Measurements from ENCODE around the gene NIP7.
"Not testable (repeated sequence)": the region's sequence is repeated elsewhere in the genome, so short reads cannot be mapped to it uniquely, and the experiment has no call there.

Gene NIP7

GRCh38 chr16:69339289-69340094 lies at the start of gene NIP7, which contains the start of gene COG8:
NIP7 (plus strand) TSS chr16:69339772; CDS start chr16:69339830, 58 bp downstream.
COG8 (minus strand) TSS chr16:69339564; CDS start chr16:69339552, 12 bp downstream.
- DNase-seq (ENCODE audit: low read depth, low spot score): peak; percentile 99

DNA sequence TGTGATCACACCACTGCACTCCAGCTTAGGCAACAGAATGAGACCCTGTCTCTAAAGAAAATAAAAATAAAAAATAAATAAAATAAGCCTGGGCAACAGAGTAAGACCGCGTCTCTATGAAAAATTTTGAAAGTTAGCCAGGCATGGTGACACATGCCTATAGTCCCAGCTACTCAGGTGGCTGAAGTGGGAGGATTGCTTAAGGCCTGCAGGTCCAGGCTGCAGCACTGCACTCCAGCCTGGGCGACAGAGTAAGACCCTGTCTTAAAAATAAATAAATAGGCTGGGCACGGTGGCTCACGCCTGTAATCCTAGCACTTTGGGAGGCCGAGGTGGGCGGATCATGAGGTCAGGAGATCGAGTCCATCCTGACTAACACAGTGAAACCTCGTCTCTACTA lies 47.9 kb upstream of the NIP7 start:
- not testable (repeated sequence) for DNase-seq (ENCODE audit: low read depth, low spot score)

DNA sequence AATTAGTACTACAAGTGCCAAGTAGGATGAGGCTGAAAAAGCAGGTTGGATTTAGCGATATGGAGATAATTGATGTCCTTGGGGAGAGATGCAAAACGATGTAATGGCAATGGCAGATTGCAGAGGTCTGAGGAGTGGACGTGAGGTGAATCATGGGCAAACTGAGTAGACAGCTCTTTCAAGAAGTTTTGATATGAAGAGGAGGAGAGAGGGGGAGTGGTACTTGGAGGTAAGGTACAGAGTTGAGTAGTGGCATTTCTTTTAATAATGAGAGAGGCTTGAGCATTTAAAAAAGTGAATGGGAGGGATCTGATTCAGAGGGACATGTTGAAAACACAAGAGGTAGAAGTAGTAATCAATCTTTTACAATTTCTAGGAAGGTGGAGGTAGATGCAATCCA lies 46.2 kb upstream of the NIP7 start:
- DNase-seq (ENCODE audit: low read depth, low spot score): no peak

- no peak for DNase-seq (ENCODE audit: low read depth, low spot score)
Observed at GRCh38 chr16:69294051-69294450, 45.5 kb upstream of the NIP7 start.

DNA sequence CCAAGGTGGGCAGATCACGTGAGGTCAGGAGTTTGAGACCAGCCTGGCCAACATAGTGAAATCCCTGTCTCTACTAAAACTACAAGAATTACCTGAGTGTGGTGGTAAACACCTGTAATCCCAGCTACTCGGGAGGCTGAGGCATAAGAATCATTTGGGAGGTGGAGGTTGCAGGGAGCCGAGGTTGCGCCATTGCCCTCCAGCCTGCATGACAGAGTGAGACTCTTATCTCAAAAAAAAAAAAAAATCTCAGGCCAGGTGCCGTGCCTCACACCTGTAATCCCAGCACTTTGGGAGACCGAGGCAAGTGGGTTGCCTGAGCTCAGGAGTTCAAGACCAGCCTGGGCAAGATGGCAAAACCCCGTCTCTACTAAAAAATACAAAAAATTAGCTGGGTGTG lies 42.8 kb upstream of the NIP7 start:
- not testable (repeated sequence) for DNase-seq (ENCODE audit: low read depth, low spot score)

GRCh38 chr16:69298261-69298660 lies 41.3 kb upstream of the NIP7 start:
- DNase-seq (ENCODE audit: low read depth, low spot score): no peak

- no peak for DNase-seq (ENCODE audit: low read depth, low spot score)
Observed at GRCh38 chr16:69301187-69301586, 38.4 kb upstream of the NIP7 start.

- DNase-seq (ENCODE audit: low read depth, low spot score): no peak
Observed at GRCh38 chr16:69301861-69302260, 37.7 kb upstream of the NIP7 start.

- DNase-seq (ENCODE audit: low read depth, low spot score): no peak
Observed at GRCh38 chr16:69302301-69302700, 37.3 kb upstream of the NIP7 start.

DNA sequence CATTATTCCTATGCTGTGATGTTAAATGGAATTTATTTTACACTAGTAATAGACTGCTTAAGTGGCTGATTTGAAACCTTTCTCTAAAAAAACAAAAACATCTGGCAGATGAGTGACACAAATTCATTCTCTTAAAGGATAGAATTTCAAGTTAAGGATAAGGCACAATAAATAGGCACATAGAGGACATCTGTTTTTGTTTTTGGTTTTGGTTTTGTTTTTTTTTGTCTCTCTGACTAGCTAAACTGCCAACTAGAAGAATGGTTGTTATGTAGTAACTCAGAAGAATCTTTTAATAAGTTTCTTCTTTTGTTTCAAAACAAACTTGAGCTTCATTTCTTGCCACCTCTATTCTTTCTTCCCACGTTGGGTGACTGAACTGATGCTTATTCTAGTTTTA lies 33.5 kb upstream of the NIP7 start:
- no peak for DNase-seq (ENCODE audit: low read depth, low spot score)

DNA sequence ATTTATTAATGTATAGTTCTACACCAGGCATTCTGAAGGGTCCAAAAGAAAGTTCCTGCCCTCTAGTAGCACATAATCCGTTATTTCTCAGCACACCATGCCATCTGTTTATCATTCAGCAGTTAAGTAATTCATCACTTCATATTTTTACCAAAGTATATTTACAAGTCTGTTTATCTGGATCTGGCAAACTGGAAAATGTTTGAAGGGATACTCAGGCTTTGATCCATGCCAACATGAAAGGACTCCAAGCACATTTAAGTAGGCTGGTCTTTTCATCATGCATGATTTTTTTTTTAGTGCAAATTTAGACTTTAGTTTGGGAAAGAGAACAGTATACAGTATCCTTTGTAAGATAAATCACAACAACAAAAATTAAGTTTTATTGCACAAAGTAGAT lies 32.5 kb upstream of the NIP7 start:
- DNase-seq (ENCODE audit: low read depth, low spot score): no peak

GRCh38 chr16:69307856-69308255 lies 31.7 kb upstream of the NIP7 start:
- DNase-seq (ENCODE audit: low read depth, low spot score): no peak

DNA sequence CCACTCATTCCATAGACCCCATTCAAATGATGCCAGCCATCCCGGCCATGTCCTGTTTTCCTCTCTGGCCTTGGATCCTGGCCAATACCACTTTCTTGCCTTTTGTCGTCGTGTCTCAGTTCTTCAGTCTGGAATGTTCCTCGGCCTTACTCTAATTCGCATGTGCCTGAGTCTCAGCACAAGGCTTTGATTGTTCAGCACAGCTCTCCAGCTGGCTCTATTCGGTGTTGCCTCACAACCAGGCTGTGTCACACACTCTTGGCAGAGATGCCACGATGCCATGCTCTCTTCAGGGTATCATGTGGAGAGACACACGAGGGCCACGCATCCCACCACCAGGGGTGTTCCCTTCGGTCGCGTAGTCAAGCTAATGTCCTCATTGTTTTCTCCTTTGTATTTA lies 30.3 kb upstream of the NIP7 start:
- DNase-seq (ENCODE audit: low read depth, low spot score): peak; percentile 58

DNA sequence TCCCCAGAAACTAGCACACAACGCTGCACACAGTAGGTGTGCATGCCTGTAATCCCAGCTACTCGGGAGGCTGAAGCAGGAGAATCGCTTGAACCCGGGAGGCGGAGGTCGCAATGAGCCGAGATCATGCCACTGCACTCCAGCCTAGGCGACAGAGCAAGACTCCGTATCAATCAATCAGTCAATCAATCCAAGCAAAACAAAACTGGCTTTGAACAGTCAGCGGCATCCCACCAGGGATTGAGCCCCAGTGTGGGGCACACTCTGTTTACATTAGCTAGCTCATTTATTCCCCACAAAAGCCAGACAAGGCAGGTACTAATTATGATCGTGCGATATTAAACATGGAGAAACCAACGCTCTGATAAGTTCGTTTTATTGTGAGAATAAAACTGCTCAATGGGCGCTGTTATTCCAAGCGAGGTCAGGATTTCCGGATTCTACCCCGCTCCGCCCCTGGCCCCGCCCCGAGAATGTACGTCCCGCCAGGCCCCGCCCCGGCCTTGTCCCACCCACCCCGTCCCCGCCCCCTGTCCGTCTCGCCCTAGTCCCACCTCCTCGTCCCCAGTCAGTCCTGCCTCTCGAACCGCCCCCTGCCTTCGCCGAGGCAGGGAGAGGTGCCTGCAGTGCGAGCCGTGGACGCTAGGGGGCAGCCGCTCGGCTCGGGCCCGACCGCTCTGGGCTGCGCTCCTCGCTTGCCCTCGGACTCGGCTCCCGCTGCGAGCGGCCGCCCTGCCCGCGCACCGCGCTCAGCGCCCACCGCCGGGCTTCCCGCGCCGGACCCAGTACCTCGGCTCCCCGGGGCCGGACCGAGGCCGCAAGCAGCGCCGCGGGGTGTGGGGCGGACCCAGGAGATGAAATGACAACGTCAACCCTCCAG lies 28.7 kb upstream of the NIP7 start, which contains the start of gene VPS4A:
TSS of gene VPS4A (plus strand) at position 698 of the 880 bp plus-strand sequence. CDS start at position 860, 162 bp downstream.
- DNase-seq (ENCODE audit: low read depth, low spot score): peak; percentile 99

DNA sequence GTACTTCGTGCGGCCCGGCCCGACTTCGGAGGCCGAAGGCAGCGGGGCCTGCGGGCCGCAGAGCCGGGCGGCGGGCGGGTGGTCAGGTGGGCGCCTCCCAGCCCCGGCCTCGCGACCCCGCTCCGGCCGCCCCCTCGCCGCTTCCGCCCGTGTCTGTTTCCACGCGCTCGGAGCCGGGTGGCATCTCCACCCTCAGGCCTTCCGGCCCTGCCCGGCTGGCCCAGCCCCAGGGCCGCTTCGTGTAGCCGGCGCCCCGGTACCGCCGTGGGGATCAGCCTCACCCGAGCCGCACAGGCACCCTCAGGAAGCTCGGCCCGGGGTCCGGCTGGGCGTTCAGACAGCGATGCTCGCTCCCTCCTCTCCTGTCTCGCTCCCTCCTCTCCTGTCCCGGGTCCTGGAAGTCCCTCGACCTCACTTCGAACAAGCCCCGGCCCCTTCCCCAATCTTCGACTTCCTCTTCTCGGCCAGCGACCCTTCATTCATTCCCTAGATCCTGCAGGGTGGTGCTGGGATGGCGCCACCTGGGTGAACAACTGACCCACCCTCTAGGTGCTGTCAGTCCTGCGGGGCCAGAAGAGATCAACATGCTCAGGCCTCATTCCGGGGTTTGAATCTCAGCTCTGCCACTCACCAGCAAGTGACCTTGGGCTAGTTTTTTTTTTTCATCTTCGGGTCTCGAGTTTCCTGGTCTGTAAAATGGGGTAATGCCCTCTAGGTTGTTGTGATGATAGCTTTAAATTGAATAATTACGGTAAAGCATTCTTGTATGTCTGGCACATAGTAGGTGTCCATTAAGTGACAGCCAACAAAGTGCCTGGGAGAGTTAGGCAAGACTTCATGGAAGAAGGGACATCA lies 27.8 kb upstream of the NIP7 start:
- peak; percentile 69 for DNase-seq (ENCODE audit: low read depth, low spot score)

DNA sequence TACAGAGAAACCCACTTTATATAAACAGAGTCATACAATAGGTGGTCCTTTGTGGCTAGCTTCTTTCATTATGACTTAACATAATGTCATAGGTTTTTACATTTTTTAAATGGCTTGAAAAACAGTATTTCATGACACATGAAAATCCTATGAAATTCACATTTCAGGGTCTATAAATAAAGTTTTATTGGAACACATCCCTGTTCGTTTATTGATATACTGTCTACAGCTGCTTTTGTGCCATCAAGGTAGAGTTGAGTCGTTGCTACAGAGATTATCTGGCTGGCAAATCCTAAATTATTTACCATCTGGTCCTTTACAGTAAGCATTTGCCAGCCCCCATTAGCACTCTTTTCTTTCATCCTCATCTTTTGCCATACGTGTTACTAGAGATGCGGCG lies 26.1 kb upstream of the NIP7 start:
- no peak for DNase-seq (ENCODE audit: low read depth, low spot score)

- no peak for DNase-seq (ENCODE audit: low read depth, low spot score)
Observed at GRCh38 chr16:69314534-69314933, 25.0 kb upstream of the NIP7 start.

DNA sequence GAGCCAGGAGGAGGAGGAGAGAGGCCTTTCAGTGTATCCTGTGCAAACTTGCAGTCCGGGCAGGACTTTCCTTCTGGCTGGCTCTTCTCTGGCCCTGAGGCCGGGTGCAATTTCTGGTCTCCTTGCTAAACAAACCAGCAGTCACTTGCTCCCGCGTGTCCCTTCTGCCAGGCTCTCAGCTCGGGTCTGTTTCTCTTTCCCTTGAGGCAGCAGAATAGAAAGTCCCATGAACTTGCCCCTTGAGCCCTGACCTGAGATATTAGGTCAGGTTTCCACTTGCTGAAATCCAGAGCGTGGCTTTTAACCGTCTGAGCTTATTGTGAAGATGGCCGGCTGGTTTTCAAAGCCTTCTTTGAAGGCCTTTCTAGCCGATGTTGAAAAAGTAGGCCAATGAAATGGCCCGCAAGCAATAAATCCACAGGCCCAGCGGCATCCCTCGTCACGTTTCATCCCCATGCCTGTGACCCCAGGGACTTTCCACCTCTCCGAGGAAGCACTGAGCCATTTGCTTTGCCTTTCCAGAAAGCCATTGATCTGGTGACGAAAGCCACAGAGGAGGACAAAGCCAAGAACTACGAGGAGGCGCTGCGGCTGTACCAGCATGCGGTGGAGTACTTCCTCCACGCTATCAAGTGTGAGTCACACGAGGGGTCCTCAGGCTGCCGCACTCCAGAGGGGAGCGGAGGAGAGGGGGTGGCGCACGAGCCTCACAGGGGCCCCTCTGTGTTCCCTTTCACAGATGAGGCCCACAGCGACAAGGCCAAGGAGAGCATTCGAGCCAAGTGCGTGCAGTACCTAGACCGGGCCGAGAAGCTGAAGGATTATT lies 23.9 kb upstream of the NIP7 start:
- DNase-seq (ENCODE audit: low read depth, low spot score): no peak

GRCh38 chr16:69316595-69317034 lies 23.0 kb upstream of the NIP7 start:
- no peak for DNase-seq (ENCODE audit: low read depth, low spot score)

GRCh38 chr16:69318177-69318910 lies 21.2 kb upstream of the NIP7 start:
- no peak for DNase-seq (ENCODE audit: low read depth, low spot score)

All from astrocyte of the hippocampus (primary cell).